DND-41 (cell line): ENCODE results near the gene TXNDC11.

Experiments used
- ATAC-seq: fragments of 200-7000 bp; cut with Tn5 transposase; 3 replicates; pipeline ENCODE4 v1.9.1; 2021; ENCODE audit warnings: low read depth; ENCODE audit not compliant: insufficient read depth
- DNase-seq: peaks from one replicate; pipeline ENCODE4 v3.0.0-alpha.2; 2020
- H2AFZ ChIP-seq: 2 replicates; pipeline ENCODE4 v1.6.0; 2012; ENCODE audit warnings: low read depth, low read length
- H3K27ac ChIP-seq: 2 replicates; pipeline ENCODE4 v1.5.1; 2012; ENCODE audit warnings: low read length, inconsistent platforms
- H3K27me3 ChIP-seq: fragments of 200-600 bp; sonication (generic); 2 replicates; pipeline ENCODE4 v1.6.0; 2012; ENCODE audit warnings: low read length, mild to moderate bottlenecking, inconsistent platforms; ENCODE audit not compliant: insufficient read depth, poor library complexity
- H3K36me3 ChIP-seq: 2 replicates; pipeline ENCODE4 v1.5.1; 2012; ENCODE audit warnings: low read length, inconsistent platforms; ENCODE audit not compliant: insufficient read depth
- H3K4me1 ChIP-seq: 2 replicates; pipeline ENCODE4 v1.5.1; 2012; ENCODE audit warnings: mild to moderate bottlenecking, low read length; ENCODE audit not compliant: insufficient read depth
- H3K4me2 ChIP-seq: 2 replicates; pipeline ENCODE4 v1.6.0; 2012; ENCODE audit warnings: mild to moderate bottlenecking, moderate library complexity, low read length, inconsistent platforms; ENCODE audit not compliant: insufficient read depth
- H3K4me3 ChIP-seq, 2 experiments: fragments of 200-600 bp in 1 of 2; shearing (Covaris generic) in 1 of 2; 2 replicates each; pipeline ENCODE4 v1.5.1; 2012 to 2016; ENCODE audit warnings: inconsistent platforms in 2 of 2, low read length in 2 of 2, mild to moderate bottlenecking in 2 of 2, low read depth in 1 of 2, moderate library complexity in 1 of 2
- H3K79me2 ChIP-seq: 2 replicates; pipeline ENCODE4 v1.6.0; 2012; ENCODE audit warnings: low read length, inconsistent platforms; ENCODE audit not compliant: insufficient read depth
- H3K9ac ChIP-seq: 2 replicates; pipeline ENCODE4 v1.6.0; 2012; ENCODE audit warnings: low read depth, mild to moderate bottlenecking, inconsistent platforms, low read length, moderate library complexity
- H3K9me3 ChIP-seq: 2 replicates; pipeline ENCODE4 v1.5.1; 2012; ENCODE audit warnings: low read length, moderate library complexity, mild to moderate bottlenecking, inconsistent platforms; ENCODE audit not compliant: insufficient read depth, severe bottlenecking
- H4K20me1 ChIP-seq: 2 replicates; pipeline ENCODE4 v1.6.0; 2012; ENCODE audit warnings: low read length; ENCODE audit not compliant: insufficient read depth
- EZH2 ChIP-seq: IDR thresholded peaks from 3 replicates; pipeline ENCODE4 v1.6.1; 2012; ENCODE audit warnings: borderline replicate concordance, low read depth, mild to moderate bottlenecking, moderate library complexity, low read length, inconsistent platforms; ENCODE audit not compliant: severe bottlenecking
- TF ChIP-seq, protein P1 (sequence below): IDR thresholded peaks from 2 replicates; pipeline ENCODE4 v1.5.1; 2012; ENCODE audit warnings: borderline replicate concordance, low read length, moderate library complexity, mild to moderate bottlenecking; ENCODE audit not compliant: poor library complexity, severe bottlenecking; ENCODE audit errors: extremely low read depth

The TXNDC11 gene

GRCh38 chr16:11640987-11641817 is 101.5 kb downstream of the TXNDC11 start:
- Histone ChIP-seq H3K9me3 (no peaks in the 10 kb centered on the region), H3K9ac (no peak overlapping the region), H3K36me3 (no peaks in the 10 kb centered on the region), H4K20me1 (no peaks in the 10 kb centered on the region), H3K4me1 (no peaks in the 10 kb centered on the region), H3K4me2 (no peak overlapping the region), H3K79me2 (no peaks in the 10 kb centered on the region), H3K4me3 (no peak overlapping the region), H3K27me3 (no peaks in the 10 kb centered on the region), H2AFZ (no peak overlapping the region), H3K27ac (no peak overlapping the region)
- DNase-seq (peak; percentile 51), ATAC-seq (peak; percentile 83)
- TF ChIP-seq, protein P1, sequence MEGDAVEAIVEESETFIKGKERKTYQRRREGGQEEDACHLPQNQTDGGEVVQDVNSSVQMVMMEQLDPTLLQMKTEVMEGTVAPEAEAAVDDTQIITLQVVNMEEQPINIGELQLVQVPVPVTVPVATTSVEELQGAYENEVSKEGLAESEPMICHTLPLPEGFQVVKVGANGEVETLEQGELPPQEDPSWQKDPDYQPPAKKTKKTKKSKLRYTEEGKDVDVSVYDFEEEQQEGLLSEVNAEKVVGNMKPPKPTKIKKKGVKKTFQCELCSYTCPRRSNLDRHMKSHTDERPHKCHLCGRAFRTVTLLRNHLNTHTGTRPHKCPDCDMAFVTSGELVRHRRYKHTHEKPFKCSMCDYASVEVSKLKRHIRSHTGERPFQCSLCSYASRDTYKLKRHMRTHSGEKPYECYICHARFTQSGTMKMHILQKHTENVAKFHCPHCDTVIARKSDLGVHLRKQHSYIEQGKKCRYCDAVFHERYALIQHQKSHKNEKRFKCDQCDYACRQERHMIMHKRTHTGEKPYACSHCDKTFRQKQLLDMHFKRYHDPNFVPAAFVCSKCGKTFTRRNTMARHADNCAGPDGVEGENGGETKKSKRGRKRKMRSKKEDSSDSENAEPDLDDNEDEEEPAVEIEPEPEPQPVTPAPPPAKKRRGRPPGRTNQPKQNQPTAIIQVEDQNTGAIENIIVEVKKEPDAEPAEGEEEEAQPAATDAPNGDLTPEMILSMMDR: peak; percentile 83
- TF ChIP-seq EZH2: no peak

DNA sequence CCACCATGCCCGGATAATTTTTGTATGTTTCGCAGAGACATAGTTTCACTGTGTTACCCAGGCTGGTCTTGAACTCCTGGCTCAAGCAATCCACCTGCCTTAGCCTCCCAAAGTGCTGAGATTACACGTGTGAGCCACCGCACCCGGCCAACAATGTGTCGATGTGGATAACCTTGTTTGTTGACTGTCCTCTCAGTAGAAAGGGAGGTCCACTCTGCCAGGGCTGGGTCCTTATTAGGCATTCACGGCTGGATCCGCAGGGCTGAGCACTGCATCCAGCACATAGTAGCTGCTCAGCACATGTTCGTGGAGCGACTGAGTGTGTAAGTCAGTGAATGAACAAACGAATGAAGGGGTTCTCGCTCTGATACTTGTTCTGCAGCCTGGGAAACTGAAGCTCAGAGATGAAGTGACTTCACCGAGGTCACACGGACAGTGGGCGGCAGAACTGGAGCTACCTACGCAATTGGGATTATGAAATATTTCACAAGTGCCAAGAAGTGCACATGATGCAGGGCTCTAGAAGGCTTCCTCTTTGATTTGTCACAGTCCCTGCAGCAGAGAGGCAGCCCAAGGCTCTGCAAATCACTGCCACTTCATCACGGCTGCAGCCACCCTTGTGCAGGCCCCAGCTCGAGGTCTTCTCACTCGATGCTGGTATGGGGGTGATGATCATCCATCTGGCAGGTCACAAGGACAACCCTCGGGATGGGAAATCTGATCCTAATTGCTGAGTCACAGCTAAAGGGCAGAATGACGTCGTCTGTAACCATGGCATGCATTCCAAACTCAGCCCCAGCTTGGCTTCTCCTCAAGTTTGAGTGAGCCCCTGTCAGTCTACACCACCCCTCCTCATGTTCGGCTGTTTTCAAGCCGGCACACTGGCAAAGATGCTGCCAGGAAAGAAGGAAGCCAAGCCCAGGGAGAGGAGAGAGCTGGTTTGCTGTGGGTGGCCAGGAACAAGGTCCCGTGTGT is 102.4 kb downstream of the TXNDC11 start:
- H3K4me1 ChIP-seq: no peaks in the 10 kb centered on the region
- no peak overlapping the region for H2AFZ ChIP-seq
- TF ChIP-seq, protein P1: no peak
- TF ChIP-seq EZH2: no peak
- no peaks in the 10 kb centered on the region for H3K36me3 ChIP-seq
- no peak overlapping the region for H3K4me2 ChIP-seq
- H3K27ac ChIP-seq: no peak overlapping the region
- no peak overlapping the region for H3K9ac ChIP-seq
- H3K4me3 ChIP-seq: no peak overlapping the region
- no peaks in the 10 kb centered on the region for H3K79me2 ChIP-seq
- no peak for ATAC-seq
- no peaks in the 10 kb centered on the region for H3K9me3 ChIP-seq
- no peak for DNase-seq
- no peaks in the 10 kb centered on the region for H3K27me3 ChIP-seq
- no peaks in the 10 kb centered on the region for H4K20me1 ChIP-seq

DNA sequence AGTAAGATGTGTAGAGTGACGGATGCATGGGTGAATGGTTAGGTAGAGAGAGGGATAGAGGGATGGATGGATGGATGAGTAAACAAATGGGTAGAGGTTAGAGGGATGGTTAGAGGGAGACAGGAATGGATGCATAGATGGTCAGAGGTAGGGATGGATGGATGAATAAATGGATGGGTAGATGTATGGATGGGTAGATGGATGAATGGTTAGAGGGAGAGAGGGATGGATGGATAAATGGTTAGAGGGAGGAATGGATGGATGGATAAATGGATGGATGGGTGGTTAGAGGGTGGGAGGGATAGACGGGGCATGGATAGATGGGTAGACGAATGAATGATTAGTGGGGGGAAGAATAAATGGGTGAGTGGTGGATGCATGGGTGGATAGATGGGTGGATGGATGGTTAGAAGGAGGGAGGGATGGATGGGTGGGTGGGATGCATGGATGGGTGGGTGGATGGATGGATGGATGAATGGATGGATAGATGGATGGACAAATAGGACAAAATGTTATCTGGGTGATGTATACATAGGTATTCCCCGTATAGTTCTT is 103.6 kb downstream of the TXNDC11 start:
- no peak for ATAC-seq
- H3K9me3 ChIP-seq: no peaks in the 10 kb centered on the region
- no peak overlapping the region for H3K4me3 ChIP-seq
- H3K27me3 ChIP-seq: no peaks in the 10 kb centered on the region
- H3K4me2 ChIP-seq: no peak overlapping the region
- no peaks in the 10 kb centered on the region for H3K79me2 ChIP-seq
- H3K27ac ChIP-seq: no peak overlapping the region
- no peak for TF ChIP-seq EZH2
- TF ChIP-seq, protein P1: no peak
- no peak for DNase-seq
- H4K20me1 ChIP-seq: no peaks in the 10 kb centered on the region
- H2AFZ ChIP-seq: no peak overlapping the region
- H3K9ac ChIP-seq: no peak overlapping the region
- H3K4me1 ChIP-seq: no peaks in the 10 kb centered on the region
- H3K36me3 ChIP-seq: no peaks in the 10 kb centered on the region
